GM10847 (cell line): ENCODE results near the gene CACNA2D4.

Experiments
- POLR2A ChIP-seq: IDR thresholded peaks from 2 replicates; pipeline ENCODE4 v1.6.1; 2011; ENCODE audit not compliant: insufficient read length; ENCODE audit errors: extremely low read depth

The CACNA2D4 gene

GRCh38 chr12:1797991-1798640 is 120.3 kb downstream of the CACNA2D4 start:
- TF ChIP-seq POLR2A, result no peak

- TF ChIP-seq POLR2A, result peak; percentile 53
Observed at GRCh38 chr12:1797011-1797901, 121.2 kb downstream of the CACNA2D4 start.

- no peak for TF ChIP-seq POLR2A
Observed at GRCh38 chr12:1796515-1797010, 121.9 kb downstream of the CACNA2D4 start.

- TF ChIP-seq POLR2A, result peak; percentile 85
Observed at GRCh38 chr12:1795785-1796514, 122.5 kb downstream of the CACNA2D4 start.

- no peak for TF ChIP-seq POLR2A
Observed at GRCh38 chr12:1795221-1795784, 123.1 kb downstream of the CACNA2D4 start.

GRCh38 chr12:1794440-1795090 is 123.9 kb downstream of the CACNA2D4 start:
- no peak for TF ChIP-seq POLR2A

- TF ChIP-seq POLR2A, result no peak
Observed at GRCh38 chr12:1793426-1794210, 124.8 kb downstream of the CACNA2D4 start.

GRCh38 chr12:1792406-1792805 is 126.0 kb downstream of the CACNA2D4 start:
- TF ChIP-seq POLR2A, result no peak

GRCh38 chr12:1791104-1791841 is 127.2 kb downstream of the CACNA2D4 start:
- TF ChIP-seq POLR2A, result no peak

GRCh38 chr12:1790444-1790843 is 128.0 kb downstream of the CACNA2D4 start:
- TF ChIP-seq POLR2A, result no peak

- no peak for TF ChIP-seq POLR2A
Observed at GRCh38 chr12:1787714-1788113, 130.7 kb downstream of the CACNA2D4 start.

GRCh38 chr12:1782215-1782614 is 136.2 kb downstream of the CACNA2D4 start:
- no peak for TF ChIP-seq POLR2A

GRCh38 chr12:1781772-1782171 is 136.7 kb downstream of the CACNA2D4 start:
- no peak for TF ChIP-seq POLR2A
